Measurements from ENCODE around the gene BPIFB6. TPM values are rescaled to one million over a fixed set of nuclear protein-coding genes. Genes with fewer than 3 reads are reported as not detected.

The BPIFB6 gene
- total and polyA plus RNA-seq, 9 donors: not detected

GRCh38 chr20:33070111-33071053 lies 38.9 kb downstream of the BPIFB6 start:
- intact Hi-C loops (cut with DNase I): no loop called here
- H3K4me1 ChIP-seq (ENCODE audit: insufficient read depth): no peaks in the 10 kb centered on the region
- no peaks in the 10 kb centered on the region for H3K27me3 ChIP-seq
- H3K9me3 ChIP-seq: no peaks in the 10 kb centered on the region
- no peak overlapping the region for H3K27ac ChIP-seq
- no peak for TF ChIP-seq EP300 (IDR thresholded peaks at IDR 0.05)
- TF ChIP-seq POLR2A (IDR thresholded peaks at IDR 0.05): no peak
- TF ChIP-seq CTCF (IDR thresholded peaks at IDR 0.05): no peak
- no peak for DNase-seq
- H3K36me3 ChIP-seq: no peaks in the 10 kb centered on the region
- H3K4me3 ChIP-seq: no peak overlapping the region
- 61 to 76% (median 65%) methylated on average over 19 of the region's 19 CpGs for WGBS, 3 donors

GRCh38 chr20:33071198-33071597 lies 39.8 kb downstream of the BPIFB6 start:
- H3K27ac ChIP-seq: no peak overlapping the region

GRCh38 chr20:33072362-33072761 lies 40.9 kb downstream of the BPIFB6 start:
- no peaks in the 10 kb centered on the region for H3K36me3 ChIP-seq
- H3K27me3 ChIP-seq: no peaks in the 10 kb centered on the region
- no peak overlapping the region for H3K4me3 ChIP-seq
- no peaks in the 10 kb centered on the region for H3K9me3 ChIP-seq
- no peak overlapping the region for H3K27ac ChIP-seq
- no peaks in the 10 kb centered on the region for H3K4me1 ChIP-seq (ENCODE audit: insufficient read depth)
- 83 to 85% (median 83%) methylated on average over 4 of the region's 4 CpGs for WGBS, 3 donors
- no peak for DNase-seq
- intact Hi-C loops (cut with DNase I): no loop called here
- TF ChIP-seq CTCF (IDR thresholded peaks at IDR 0.05) (no peak), EP300 (IDR thresholded peaks at IDR 0.05) (no peak), POLR2A (IDR thresholded peaks at IDR 0.05) (no peak)

More at GRCh38 chr20:33071198-33071597, 39.8 kb downstream of the BPIFB6 start:
- Histone ChIP-seq H3K36me3 (no peaks in the 10 kb centered on the region), H3K4me1 (ENCODE audit: insufficient read depth) (no peaks in the 10 kb centered on the region), H3K27me3 (no peaks in the 10 kb centered on the region), H3K9me3 (no peaks in the 10 kb centered on the region), H3K4me3 (no peak overlapping the region)
- DNase-seq: no peak
- WGBS, 3 donors: 49 to 76% (median 67%) methylated on average over 5 of the region's 5 CpGs
- intact Hi-C loops (cut with DNase I): no loop called here
- TF ChIP-seq EP300 (IDR thresholded peaks at IDR 0.05): no peak
- TF ChIP-seq POLR2A (IDR thresholded peaks at IDR 0.05): no peak
- TF ChIP-seq CTCF (IDR thresholded peaks at IDR 0.05): no peak

GRCh38 chr20:33072813-33073212 lies 41.4 kb downstream of the BPIFB6 start:
- Histone ChIP-seq H3K27ac (no peak overlapping the region), H3K27me3 (no peaks in the 10 kb centered on the region), H3K36me3 (no peaks in the 10 kb centered on the region), H3K9me3 (no peaks in the 10 kb centered on the region), H3K4me1 (ENCODE audit: insufficient read depth) (no peaks in the 10 kb centered on the region), H3K4me3 (no peak overlapping the region)
- 68 to 80% (median 77%) methylated on average over 2 of the region's 2 CpGs for WGBS, 3 donors
- TF ChIP-seq CTCF (IDR thresholded peaks at IDR 0.05) (no peak), EP300 (IDR thresholded peaks at IDR 0.05) (no peak), POLR2A (IDR thresholded peaks at IDR 0.05) (no peak)
- no peak for DNase-seq
- intact Hi-C loops (cut with DNase I): no loop called here
